ENCODE measurements around the gene GSG1L.

The GSG1L gene

DNA sequence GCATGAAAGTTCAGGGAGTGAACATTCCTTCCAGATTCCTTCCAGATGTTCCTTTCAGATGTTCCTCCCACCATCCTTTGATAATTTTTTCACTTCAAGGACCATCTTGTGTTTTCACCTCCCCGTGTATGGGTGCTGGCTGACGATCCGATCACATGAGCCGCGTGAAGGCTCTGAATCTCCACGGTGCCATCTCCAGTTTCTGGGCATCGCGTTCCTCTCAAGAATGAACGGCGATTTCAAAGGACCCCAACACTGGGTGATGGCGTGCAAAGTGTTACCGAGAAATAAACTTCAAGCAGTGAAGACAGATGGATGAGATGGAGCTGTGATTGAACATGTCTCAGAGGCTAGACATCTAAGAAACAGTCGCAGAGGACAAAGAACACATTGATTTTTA is 245.3 kb downstream of the GSG1L start:
- DNase-seq (ENCODE audit: low spot score) = no peak

DNA sequence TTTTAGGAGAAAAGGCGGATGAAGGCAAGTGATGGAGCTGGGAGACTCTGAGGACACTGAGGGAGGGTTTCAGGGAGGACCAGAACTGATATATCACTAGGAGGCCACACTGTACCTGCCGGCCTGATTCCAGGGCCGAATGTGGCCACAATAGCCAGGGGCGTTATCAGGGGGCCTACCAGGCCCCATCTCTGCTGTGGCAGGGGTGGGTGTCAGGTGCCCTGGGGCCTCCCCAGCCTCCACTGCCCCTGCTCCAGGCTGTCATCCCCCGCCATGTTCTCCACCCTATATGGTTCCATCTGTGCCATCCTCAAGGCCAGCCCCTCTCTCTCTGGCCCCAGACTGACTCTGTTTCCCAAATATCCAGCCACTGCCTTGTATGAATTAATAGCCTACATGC is 246.5 kb downstream of the GSG1L start:
- DNase-seq (ENCODE audit: low spot score) = no peak

GRCh38 chr16:27816561-27816960 is 247.0 kb downstream of the GSG1L start:
- no peak for DNase-seq (ENCODE audit: low spot score)

GRCh38 chr16:27813591-27813990 is 249.9 kb downstream of the GSG1L start:
- DNase-seq (ENCODE audit: low spot score) = no peak

GRCh38 chr16:27811881-27812280 is 251.6 kb downstream of the GSG1L start:
- no peak for DNase-seq (ENCODE audit: low spot score)

DNA sequence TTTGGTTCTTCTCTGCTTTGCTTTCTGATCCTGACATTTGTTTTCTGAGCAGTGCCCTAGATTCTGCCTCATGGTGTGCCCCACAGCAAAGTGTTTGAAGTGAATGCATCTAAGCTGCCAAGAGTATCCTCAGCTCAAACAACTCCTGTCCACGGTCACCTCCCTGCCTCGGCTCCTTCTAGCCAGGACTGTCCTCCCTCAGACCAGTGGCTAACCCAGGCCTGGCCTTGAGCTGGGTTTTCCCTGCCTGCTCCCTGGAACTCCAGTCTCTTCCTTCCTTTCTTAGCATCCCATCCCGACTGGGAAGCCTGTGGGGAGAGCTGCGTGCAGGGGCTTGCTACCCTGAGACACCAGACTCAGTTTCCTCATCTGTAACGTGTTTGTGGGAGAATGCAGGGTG is 256.5 kb downstream of the GSG1L start:
- DNase-seq (ENCODE audit: low spot score) = no peak

DNA sequence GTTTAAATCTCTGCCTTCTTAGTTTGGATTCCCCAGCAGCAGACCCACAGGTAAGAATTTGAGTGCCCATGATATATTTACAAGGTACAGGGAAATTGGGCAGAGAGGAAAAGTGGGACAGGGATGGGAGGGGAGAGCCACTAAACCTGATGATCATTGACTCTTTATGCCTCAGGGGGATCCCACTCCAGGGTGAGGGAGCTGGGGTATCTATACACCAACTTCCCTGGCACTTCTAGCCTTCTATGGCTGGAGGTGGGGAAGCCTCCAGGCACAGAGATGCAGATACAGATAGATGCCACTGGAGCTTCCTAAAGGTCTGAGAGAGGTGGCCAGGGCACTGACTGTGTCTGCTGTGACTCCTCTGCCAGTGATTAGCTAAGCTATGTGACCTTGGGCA is 257.1 kb downstream of the GSG1L start:
- no peak for DNase-seq (ENCODE audit: low spot score)

GRCh38 chr16:27805828-27806351 is 257.6 kb downstream of the GSG1L start:
- DNase-seq (ENCODE audit: low spot score) = no peak

GRCh38 chr16:27803775-27804549 is 259.6 kb downstream of the GSG1L start:
- no peak for DNase-seq (ENCODE audit: low spot score)

DNA sequence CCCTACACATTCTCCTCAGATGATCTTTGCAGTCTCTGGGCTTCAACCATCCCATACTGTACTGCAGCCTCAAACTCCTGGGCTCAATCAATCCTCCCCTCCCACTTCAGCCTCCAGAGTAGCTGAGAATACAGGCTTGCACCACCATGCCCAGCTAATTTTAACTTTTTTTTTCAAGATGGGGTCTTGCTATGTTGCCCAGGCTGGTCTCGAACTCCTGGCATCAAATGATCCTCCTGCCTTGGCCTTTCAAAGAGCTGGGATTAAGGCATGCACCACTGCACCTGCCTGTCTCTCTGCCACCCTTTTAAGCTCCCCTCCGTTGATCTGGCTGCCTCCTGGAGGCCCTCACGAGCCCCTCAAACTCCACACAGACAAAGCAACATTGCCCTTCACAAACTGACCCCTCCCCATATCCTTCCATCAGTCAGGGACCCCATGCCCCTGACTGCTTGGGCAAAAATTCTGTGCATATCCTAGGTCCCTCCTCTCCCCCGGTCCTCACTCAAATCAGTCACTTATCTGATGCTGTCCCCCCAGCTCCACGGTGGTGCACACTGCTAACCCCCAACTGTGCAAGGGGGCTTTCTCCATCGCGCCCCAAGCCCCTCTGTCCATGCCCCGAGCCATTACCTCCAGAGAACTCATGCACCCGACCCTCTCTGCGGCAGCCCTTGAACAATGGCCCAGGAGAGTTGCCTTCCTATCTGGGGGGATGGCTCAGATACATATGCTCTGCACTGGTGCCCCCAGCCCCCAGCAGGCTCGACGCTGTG is 260.7 kb downstream of the GSG1L start:
- no peak for DNase-seq (ENCODE audit: low spot score)

GRCh38 chr16:27801289-27801945 is 262.1 kb downstream of the GSG1L start:
- no peak for DNase-seq (ENCODE audit: low spot score)

DNA sequence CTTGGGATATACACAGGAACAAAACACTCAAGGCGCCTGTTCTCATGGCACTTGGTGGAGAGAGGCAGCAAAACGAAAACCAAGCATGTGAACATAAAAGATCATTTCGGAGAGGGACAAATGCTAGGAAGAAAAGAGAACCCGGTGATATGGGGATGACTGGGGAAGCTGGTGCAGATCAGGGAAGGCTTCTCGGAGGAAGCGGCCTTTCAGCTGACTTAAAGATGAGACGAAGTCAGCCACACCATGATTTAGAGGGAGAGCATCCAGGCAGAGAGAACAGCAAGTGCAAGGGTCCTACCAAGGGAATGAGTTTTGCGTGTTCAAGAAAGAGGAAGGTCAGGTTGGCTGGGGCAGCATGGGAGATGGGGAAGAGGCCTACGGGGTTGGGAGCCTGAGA is 262.7 kb downstream of the GSG1L start:
- no peak for DNase-seq (ENCODE audit: low spot score)

GRCh38 chr16:27799896-27800295 is 263.6 kb downstream of the GSG1L start:
- DNase-seq (ENCODE audit: low spot score) = no peak

DNA sequence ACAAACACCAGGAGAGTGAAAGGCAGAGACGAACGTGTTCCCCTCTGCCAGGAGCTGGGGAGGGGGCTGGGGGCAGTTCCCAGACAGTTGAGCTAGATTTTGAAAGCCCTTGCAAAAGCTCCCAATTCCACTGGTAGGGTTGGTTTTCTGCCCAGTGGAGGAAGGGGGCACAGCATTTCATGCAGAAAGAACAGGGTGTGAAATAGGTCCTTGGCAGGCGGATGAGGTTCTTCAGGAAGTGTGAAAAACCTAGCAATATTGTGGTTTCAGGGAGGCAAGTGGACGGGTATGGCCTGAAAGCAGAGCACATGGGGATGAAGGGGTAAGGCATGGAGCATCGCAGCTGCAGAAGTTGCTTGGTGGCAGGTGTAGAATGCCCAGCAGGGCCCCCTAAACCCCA is 265.3 kb downstream of the GSG1L start:
- DNase-seq (ENCODE audit: low spot score) = no peak

- DNase-seq (ENCODE audit: low spot score) = no peak
Measured at GRCh38 chr16:27795992-27796614, 267.4 kb downstream of the GSG1L start.

DNA sequence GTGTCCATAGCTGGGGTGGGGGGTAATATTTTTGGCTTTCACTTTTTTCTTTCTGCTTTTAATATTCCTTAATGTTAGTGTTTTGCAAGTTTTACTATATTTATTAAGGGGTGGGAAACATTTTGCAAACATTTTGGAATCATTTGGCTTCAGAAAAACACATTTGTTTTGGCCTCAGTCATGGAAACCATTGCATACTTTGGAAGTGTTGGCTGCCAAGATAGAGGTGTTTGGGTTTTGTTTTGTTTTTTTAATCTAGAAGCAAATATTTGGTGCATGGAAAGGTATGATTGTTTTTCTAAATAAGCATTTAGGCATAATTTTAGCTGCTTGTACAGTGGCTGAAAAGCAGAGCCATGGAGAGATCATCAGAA is 270.3 kb downstream of the GSG1L start:
- DNase-seq (ENCODE audit: low spot score) = no peak

DNA sequence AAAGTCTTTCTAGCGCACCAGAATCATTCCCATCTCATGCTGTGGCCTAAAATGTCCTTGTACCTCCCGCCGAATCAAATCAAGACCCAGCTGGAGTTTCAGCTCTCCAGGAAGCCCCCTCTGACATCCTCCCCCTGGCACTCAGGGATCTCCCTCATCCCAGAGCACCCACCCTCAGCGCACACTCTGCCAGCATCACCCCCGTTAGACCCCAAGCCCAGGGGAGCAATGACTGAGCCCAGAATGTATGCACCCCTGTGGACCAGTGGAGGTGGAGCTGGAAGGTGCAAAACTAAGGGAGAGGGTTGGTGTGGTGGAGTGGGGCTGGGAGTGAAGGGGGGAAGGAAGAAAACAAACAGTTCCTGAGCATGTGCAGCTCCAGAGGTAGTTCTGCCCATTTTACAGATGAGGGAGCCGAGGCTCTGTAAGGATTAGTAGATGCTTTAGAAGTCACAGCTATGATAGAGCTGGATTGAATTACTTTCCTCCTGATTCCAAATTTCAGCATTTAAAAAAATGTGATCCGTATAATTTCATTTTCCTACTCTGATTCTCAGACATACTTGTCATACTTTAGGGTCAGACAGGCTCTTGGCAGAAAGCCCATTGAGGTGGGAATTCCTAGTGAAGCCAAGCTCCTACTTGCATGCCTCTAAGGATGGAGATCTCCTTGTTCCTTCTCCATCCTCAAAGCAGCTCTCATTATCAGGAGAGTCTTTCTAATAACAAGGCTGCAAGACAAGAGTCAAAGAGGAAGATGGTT is 270.8 kb downstream of the GSG1L start:
- no peak for DNase-seq (ENCODE audit: low spot score)

- no peak for DNase-seq (ENCODE audit: low spot score)
Measured at GRCh38 chr16:27791404-27791719, 272.2 kb downstream of the GSG1L start.

DNA sequence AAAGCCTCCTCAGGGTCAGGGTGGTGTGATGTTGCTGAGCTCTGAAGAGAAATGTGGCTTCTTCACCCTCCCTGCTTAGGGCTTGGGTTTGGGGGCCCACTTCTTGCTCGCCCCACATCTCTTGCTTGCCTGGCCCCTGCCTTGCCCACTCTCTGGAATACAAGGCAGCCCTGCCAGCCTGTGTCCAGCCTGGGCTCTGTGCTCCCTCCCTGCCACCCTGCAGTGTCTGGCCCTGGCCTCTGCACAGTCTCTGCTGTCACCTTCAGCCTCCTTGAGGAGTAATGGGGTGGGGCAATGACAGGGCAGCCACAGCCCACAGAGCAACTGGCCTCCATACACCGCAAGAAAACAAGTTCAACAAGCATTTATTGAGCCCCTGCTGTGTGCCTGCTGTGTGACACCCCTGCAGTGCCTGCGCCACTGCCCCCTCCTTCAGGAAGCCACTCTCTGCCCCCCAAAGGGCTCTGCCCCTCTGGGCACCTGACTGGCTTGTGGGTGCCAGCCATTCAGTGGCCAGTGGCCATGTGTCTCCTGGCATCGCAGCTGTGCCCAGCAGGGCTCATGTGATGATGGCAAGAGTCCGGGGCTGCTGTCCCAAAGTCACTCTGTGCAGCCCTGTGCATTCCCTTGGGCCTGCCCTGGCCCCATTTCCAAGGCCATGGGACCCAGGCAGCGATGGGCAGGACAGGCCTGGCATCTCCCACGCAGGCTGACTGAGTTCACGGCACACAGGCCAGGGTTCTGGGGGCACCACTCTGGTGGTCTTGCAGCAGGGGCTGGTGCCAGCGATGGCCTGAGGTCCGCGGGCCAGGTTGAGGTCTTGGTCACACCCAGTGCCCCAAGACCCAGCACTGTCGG is 272.7 kb downstream of the GSG1L start:
- no peak for DNase-seq (ENCODE audit: low spot score)

DNA sequence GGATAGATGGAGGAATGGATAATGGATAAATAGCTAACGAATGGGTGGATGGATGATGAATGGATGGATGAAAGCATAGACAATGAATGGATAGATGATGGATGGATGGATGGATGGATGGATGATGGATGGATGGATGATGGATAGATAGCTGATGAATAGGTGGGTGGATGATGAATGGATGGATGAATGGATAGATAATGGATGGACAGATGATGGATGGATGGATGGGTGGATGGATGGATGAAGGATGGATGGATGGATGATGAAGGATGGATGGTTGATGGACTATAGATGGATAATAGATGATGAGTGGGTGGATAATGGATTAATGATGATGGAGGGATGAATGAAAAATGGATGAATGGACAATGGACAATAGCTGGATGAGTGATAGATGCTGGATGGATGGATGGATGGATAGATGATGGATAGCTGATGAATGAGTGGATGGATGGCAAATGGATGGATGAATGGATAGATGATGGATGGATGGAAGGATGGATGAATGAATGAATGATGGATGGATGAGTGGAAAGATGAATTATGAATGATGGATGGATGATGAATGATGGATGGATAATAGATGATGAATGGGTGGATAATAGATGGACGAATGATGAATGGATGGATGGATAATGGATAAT is 273.8 kb downstream of the GSG1L start:
- no peak for DNase-seq (ENCODE audit: low spot score)

Measured in NAMALWA (cell line).